Measurements from ENCODE around the gene C6orf15.

The C6orf15 gene

GRCh38 chr6:31129130-31129529 is 16.8 kb upstream of the C6orf15 start:
- DNase-seq: no peak

- DNase-seq: peak; percentile 31
These were observed 15.8 kb upstream of the C6orf15 start for GRCh38 chr6:31128093-31128676.

- no peak for DNase-seq
These were observed 14.2 kb upstream of the C6orf15 start for GRCh38 chr6:31126396-31127175.

- peak; percentile 76 for DNase-seq
These were observed 13.4 kb upstream of the C6orf15 start for GRCh38 chr6:31125586-31126363.

GRCh38 chr6:31125162-31125561 is 12.8 kb upstream of the C6orf15 start:
- DNase-seq: peak; percentile 19

GRCh38 chr6:31122791-31123706 is 10.7 kb upstream of the C6orf15 start:
- peak; percentile 52 for DNase-seq

GRCh38 chr6:31121131-31121790 is 8.9 kb upstream of the C6orf15 start:
- DNase-seq: no peak

GRCh38 chr6:31120151-31120915 is 8.0 kb upstream of the C6orf15 start, which contains the start of gene CDSN:
TSS of gene CDSN (minus strand) at chr6:31120446. CDS start at chr6:31120419, 27 bp downstream.
- DNase-seq: no peak

- no peak for DNase-seq
These were observed 5.8 kb upstream of the C6orf15 start for GRCh38 chr6:31118178-31118577.

GRCh38 chr6:31116661-31117385 is 4.4 kb upstream of the C6orf15 start:
- no peak for DNase-seq

GRCh38 chr6:31115941-31116560 is 3.7 kb upstream of the C6orf15 start:
- no peak for DNase-seq

GRCh38 chr6:31114970-31115849 is 2.8 kb upstream of the C6orf15 start:
- DNase-seq: peak; percentile 68

- peak; percentile 97 for DNase-seq
These were observed 2.1 kb upstream of the C6orf15 start, which contains the start of gene PSORS1C1 for GRCh38 chr6:31114541-31114878. TSS of gene PSORS1C1 (plus strand) at chr6:31114800. CDS start at chr6:31129633, 14,833 bp downstream.

- peak; percentile 80 for DNase-seq
These were observed 1.6 kb upstream of the C6orf15 start for GRCh38 chr6:31113861-31114540.

GRCh38 chr6:31111712-31112111 is 663 bp downstream of the C6orf15 start:
- no peak for DNase-seq

GRCh38 chr6:31110825-31111582 is 1.4 kb downstream of the C6orf15 start:
- DNase-seq: no peak

- no peak for DNase-seq
These were observed 5.3 kb downstream of the C6orf15 start for GRCh38 chr6:31107052-31107451.

GRCh38 chr6:31103136-31103535 is 9.2 kb downstream of the C6orf15 start:
- no peak for DNase-seq

Data from fibroblast of skin of right biceps (primary cell).